ENCODE data around the gene THSD7B. TPM values are rescaled to one million over a fixed set of nuclear protein-coding genes. Genes with fewer than 3 reads are reported as not detected.

THSD7B gene
- total and polyA plus RNA-seq, 2 of the 8 experiments (the other 6 are each of a cell fraction or from before 2014, with no cell fraction given), result 0.60 to 2.9 TPM

- DNase-seq (ENCODE audit: low read depth in 1 of 2, low spot score in 2 of 2), result no peak
- Histone ChIP-seq H2BK120ac (replicated peaks; ENCODE audit: low read depth, low read length) (no peak overlapping the region), H2BK20ac (ENCODE audit: low read length) (no peak overlapping the region), H3K4me3 (ENCODE audit: extremely low read depth in 1 of 4, insufficient read depth in 2 of 4, low read depth in 3 of 4, low read length in 4 of 4) (no peak overlapping the region), H3K4me1 (replicated peaks in 1 of 4; ENCODE audit: control insufficient read depth in 3 of 4, insufficient read depth in 4 of 4, low read length in 3 of 4) (no peaks in the 10 kb centered on the region), H4K8ac (ENCODE audit: extremely low read depth, insufficient read depth, low read length) (no peak overlapping the region), H3K18ac (ENCODE audit: extremely low read depth, low read length) (no peak overlapping the region), H3K27me3 (replicated peaks in 1 of 4; ENCODE audit: control insufficient read depth in 3 of 4, extremely low read depth in 1 of 4, insufficient read depth in 3 of 4, low read length in 3 of 4) (no peaks in the 10 kb centered on the region), H3K4me2 (ENCODE audit: insufficient read depth in 1 of 2, low read depth in 2 of 2, low read length in 2 of 2) (no peak overlapping the region), H2AK5ac (ENCODE audit: low read depth, low read length) (no peak overlapping the region), H3K79me2 (ENCODE audit: control insufficient read depth in 1 of 2, insufficient read depth in 2 of 2, low read length in 2 of 2) (no peaks in the 10 kb centered on the region), H3K14ac (ENCODE audit: insufficient read length) (no peak overlapping the region), H4K5ac (ENCODE audit: insufficient read length, low read depth, low read length) (no peak overlapping the region), H3K56ac (replicated peaks; ENCODE audit: insufficient read length, low read depth, low read length) (no peak overlapping the region), H3K36me3 (ENCODE audit: control insufficient read depth in 2 of 4, insufficient read depth in 4 of 4, low read length in 3 of 4) (no peaks in the 10 kb centered on the region), H4K20me1 (replicated peaks in 1 of 2; ENCODE audit: control insufficient read depth in 1 of 2, insufficient read depth in 2 of 2, low read length in 2 of 2) (no peaks in the 10 kb centered on the region), H3K4ac (replicated peaks; ENCODE audit: insufficient read length, low read depth, low read length) (no peak overlapping the region), H3K23ac (ENCODE audit: insufficient read length) (no peak overlapping the region), H3K23me2 (ENCODE audit: low read depth, low read length) (no peaks in the 10 kb centered on the region), H3K9ac (replicated peaks in 1 of 4; ENCODE audit: extremely low read depth in 1 of 4, low read depth in 3 of 4, low read length in 3 of 4) (no peak overlapping the region), H3K27ac (ENCODE audit: low read depth, low read length) (no peak overlapping the region), H2AFZ (ENCODE audit: low read length) (no peak overlapping the region), H3K9me3 (ENCODE audit: insufficient read depth in 2 of 2, low read depth in 1 of 2, low read length in 1 of 2) (no peaks in the 10 kb centered on the region), H2BK5ac (ENCODE audit: low read depth, low read length) (no peak overlapping the region), H3K79me1 (ENCODE audit: low read depth, low read length) (no peaks in the 10 kb centered on the region), H2BK15ac (ENCODE audit: low read length) (no peak overlapping the region), H2BK12ac (ENCODE audit: low read depth, low read length) (no peak overlapping the region), H4K91ac (replicated peaks; ENCODE audit: insufficient read length, low read length) (no peak overlapping the region)
- CTCF ChIA-PET (ENCODE audit: partially characterized antibody), result interaction anchor here (1.0 to 3.1 kb wide), 3 partner anchors 13 to 22 kb away, joined by 3 to 8 read pairs (median 6); no protein-coding TSS in a partner anchor
- WGBS, 2 experiments (ENCODE audit: extremely low coverage in 1 of 2, insufficient coverage in 1 of 2, insufficient read length in 1 of 2, insufficient replicate concordance in 2 of 2, low coverage in 1 of 2, low lambda C conversion rate in 2 of 2, missing lambda C conversion rate in 1 of 2), result 97% methylated on average over 4 of the region's 4 CpGs; no CpG with 5 or more reads in 1 of the 2 experiments
- POLR2A ChIA-PET (ENCODE audit: partially characterized antibody), result interaction anchor here (1.1 kb wide), 1 partner anchor 10 kb away, joined by 4 read pairs; no protein-coding TSS in a partner anchor
- no peak for FAIRE-seq
- TF ChIP-seq SIRT6 (IDR thresholded peaks at IDR 0.05; ENCODE audit: low read length) (no peak), TEAD4 (IDR thresholded peaks at IDR 0.05; ENCODE audit: low read depth, low read length) (no peak), SUZ12 (IDR thresholded peaks at IDR 0.05; ENCODE audit: low read length) (no peak), KDM5A (IDR thresholded peaks at IDR 0.05; ENCODE audit: low read length) (no peak), RBBP5 (IDR thresholded peaks at IDR 0.05; ENCODE audit: borderline replicate concordance, low read depth, low read length) (no peak), SAP30 (IDR thresholded peaks at IDR 0.05; ENCODE audit: insufficient read depth, insufficient replicate concordance, low read length) (no peak), BCL11A (IDR thresholded peaks at IDR 0.05; ENCODE audit: low read depth in 2 of 2, low read length in 2 of 2) (no peak), HDAC6 (IDR thresholded peaks at IDR 0.05; ENCODE audit: low read depth, low read length) (no peak), FOSL1 (IDR thresholded peaks at IDR 0.05; ENCODE audit: insufficient read depth, low read depth, low read length) (no peak), ASH2L (IDR thresholded peaks at IDR 0.05; ENCODE audit: low read length) (no peak), CBX8 (IDR thresholded peaks at IDR 0.05; ENCODE audit: borderline replicate concordance, low read depth, low read length) (no peak), EZH2 (IDR thresholded peaks at IDR 0.05; ENCODE audit: low read depth, low read length, severe bottlenecking) (no peak), ATF3 (IDR thresholded peaks at IDR 0.05; ENCODE audit: insufficient read depth, low read depth, low read length) (no peak)
These were observed 484.3 kb downstream of the THSD7B start for GRCh38 chr2:137249463-137250130.
